ENCODE data around the gene PPP2R2B. TPM values are rescaled to one million over a fixed set of nuclear protein-coding genes. Genes with fewer than 3 reads are reported as not detected.

Gene PPP2R2B
- total RNA-seq = under 0.01 and 0.17 TPM in 2 replicates

DNA sequence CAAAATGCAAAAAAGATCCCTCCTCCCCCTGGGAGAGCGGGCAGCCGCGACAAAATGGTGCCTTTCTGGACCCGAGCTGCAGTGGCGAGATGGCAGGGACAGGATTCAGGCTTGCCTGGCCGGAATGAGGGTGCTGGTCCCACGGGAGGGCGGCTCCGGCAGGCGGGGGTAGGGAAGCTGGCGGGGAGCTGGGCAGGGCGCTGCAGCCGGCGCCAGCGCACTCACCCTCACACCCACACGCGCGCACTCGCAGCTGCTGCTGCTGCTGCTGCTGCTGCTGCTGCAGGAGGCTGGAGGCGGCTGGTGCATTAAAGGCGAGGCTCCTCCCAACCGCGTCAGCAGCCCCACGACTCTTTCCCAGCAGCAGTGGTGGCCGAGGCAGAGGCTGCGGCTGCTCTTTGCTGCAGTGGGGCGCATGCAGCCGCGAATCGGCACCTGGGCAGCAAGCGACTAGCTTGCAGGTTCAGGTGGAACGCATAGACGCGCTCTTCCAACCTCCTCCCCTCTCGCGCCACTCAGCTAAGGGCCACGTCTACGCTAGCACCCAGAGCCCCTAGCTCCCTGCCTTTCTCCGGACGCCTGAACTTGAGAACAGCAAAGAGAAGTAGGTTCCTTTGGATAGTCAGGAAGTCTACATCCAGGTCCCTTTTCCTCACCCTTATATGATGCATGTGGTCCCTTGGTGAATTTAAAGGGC is at the start of gene PPP2R2B:
Gene PPP2R2B (minus strand): TSS at position 282 of the 697 bp plus-strand sequence.

Measured in bronchus fibroblast of lung (primary cell).